SK-N-SH treated with all-trans-retinoic acid at 6 μM for 48 hours (cell line): ENCODE measurements around the gene ASF1B.

Source experiments
- ESRRG ChIP-seq: fragments of 250-450 bp; sonication (Bioruptor Pico); IDR thresholded peaks from 2 replicates; pipeline ENCODE4 v1.6.1; 2021; ENCODE audit warnings: mild to moderate bottlenecking
- POU6F1 ChIP-seq: fragments of 250-450 bp; sonication (Bioruptor Pico); IDR thresholded peaks from 2 replicates; pipeline ENCODE4 v1.8.0; 2021; ENCODE audit warnings: low read depth, mild to moderate bottlenecking, moderate library complexity, borderline replicate concordance
- TCF4 ChIP-seq: fragments of 250-450 bp; sonication (Bioruptor Pico); IDR thresholded peaks from 2 replicates; pipeline ENCODE4 v1.8.0; 2021; ENCODE audit warnings: mild to moderate bottlenecking, moderate library complexity, borderline replicate concordance
- TF ChIP-seq, protein P1 (sequence below): fragments of 250-450 bp; sonication (Bioruptor Pico); IDR thresholded peaks from 2 replicates; pipeline ENCODE4 v1.8.0; 2020; ENCODE audit warnings: mild to moderate bottlenecking, moderate library complexity, borderline replicate concordance

GRCh38 chr19:14141041-14141440, 4.7 kb upstream of the ASF1B start:
- TF ChIP-seq ESRRG (CRISPR knock-in tag) (no peak), TCF4 (CRISPR knock-in tag) (no peak), POU6F1 (CRISPR knock-in tag) (no peak)
- TF ChIP-seq, protein P1, sequence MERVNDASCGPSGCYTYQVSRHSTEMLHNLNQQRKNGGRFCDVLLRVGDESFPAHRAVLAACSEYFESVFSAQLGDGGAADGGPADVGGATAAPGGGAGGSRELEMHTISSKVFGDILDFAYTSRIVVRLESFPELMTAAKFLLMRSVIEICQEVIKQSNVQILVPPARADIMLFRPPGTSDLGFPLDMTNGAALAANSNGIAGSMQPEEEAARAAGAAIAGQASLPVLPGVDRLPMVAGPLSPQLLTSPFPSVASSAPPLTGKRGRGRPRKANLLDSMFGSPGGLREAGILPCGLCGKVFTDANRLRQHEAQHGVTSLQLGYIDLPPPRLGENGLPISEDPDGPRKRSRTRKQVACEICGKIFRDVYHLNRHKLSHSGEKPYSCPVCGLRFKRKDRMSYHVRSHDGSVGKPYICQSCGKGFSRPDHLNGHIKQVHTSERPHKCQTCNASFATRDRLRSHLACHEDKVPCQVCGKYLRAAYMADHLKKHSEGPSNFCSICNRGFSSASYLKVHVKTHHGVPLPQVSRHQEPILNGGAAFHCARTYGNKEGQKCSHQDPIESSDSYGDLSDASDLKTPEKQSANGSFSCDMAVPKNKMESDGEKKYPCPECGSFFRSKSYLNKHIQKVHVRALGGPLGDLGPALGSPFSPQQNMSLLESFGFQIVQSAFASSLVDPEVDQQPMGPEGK (CRISPR knock-in tag): no peak
